IMR-90 (cell line): ENCODE data around the gene LCN10. TPM values are rescaled to one million over a fixed set of nuclear protein-coding genes. Genes with fewer than 3 reads are reported as not detected.

ENCODE experiments used
- microRNA-seq, 2 experiments: library from miRNA; stranded (forward) in 1 of 2; unstranded in 1 of 2; fragments of 10-50 nt in 1 of 2; fragments of <30 nt in 1 of 2; gene quantifications in 1 of 2; microRNA quantifications in 1 of 2; one replicate each; pipeline versions ENCODE3 to v1.1.0; 2013 to 2020; ENCODE audit not compliant: insufficient read depth in 1 of 2, insufficient read length in 1 of 2, unreplicated experiment in 1 of 2
- polyA plus RNA-seq, 3 experiments: library from polyadenylated mRNA; depleted of rRNA; stranded (reverse); fragments of >200 nt; gene quantifications; 2 replicates each; pipeline ENCODE4 v1.2.3, GENCODE V29; 2012; ENCODE audit warnings: low replicate concordance in 1 of 3
- small RNA-seq, 5 experiments: library from RNA; depleted of rRNA; stranded (forward); fragments of <200 nt; gene quantifications; one replicate each; pipeline ENCODE3, GENCODE V24; 2012
- total RNA-seq: library from RNA; depleted of rRNA; stranded (reverse); fragments of >200 nt; gene quantifications from 2 replicates; pipeline ENCODE4 v1.2.3, GENCODE V29; 2012; rRNA removed

LCN10 gene
- total and polyA plus RNA-seq, 2 of the 4 experiments (the other 2 are of a cell fraction) = not detected

Small RNA genes lying within 50 kb of the gene (microRNA-seq; reads per million reads assigned to microRNA genes)
- gene ATP6V1G1P3 (ENCODE audit: insufficient read depth, insufficient read length) (not detected), gene MIR6722 (ENCODE audit: insufficient read depth in 1 of 2, insufficient read length in 1 of 2, unreplicated experiment in 1 of 2) (0 reads per million in 2 experiments)

Small RNA genes lying within 50 kb of the gene (small RNA-seq; reads per million reads assigned to genes)
- gene ATP6V1G1P3 (0 reads per million in 5 experiments), gene MIR6722 (0 reads per million in 5 experiments)

Other genes starting within 250 kb of the LCN10 start
- gene NOTCH1, start 196.9 kb downstream of the LCN10 start, total RNA-seq = 1.8 and 2.5 TPM in 2 replicates
- 6.0 and 6.9 TPM in 2 replicates for gene NOTCH1, start 196.9 kb downstream of the LCN10 start, polyA plus RNA-seq (2012; rRNA removed)
- gene EGFL7, start 80.0 kb downstream of the LCN10 start, total RNA-seq = 1.4 and 2.2 TPM in 2 replicates
- 10.4 and 16.4 TPM in 2 replicates for gene EGFL7, start 80.0 kb downstream of the LCN10 start, polyA plus RNA-seq (2012; rRNA removed)
- gene AGPAT2, start 55.5 kb downstream of the LCN10 start, total RNA-seq = 16.1 and 18.9 TPM in 2 replicates
- gene AGPAT2, start 55.5 kb downstream of the LCN10 start, polyA plus RNA-seq (2012; rRNA removed) = 37.2 and 39.5 TPM in 2 replicates
- gene DIPK1B, start 30.4 kb downstream of the LCN10 start, total RNA-seq = 3.1 and 3.4 TPM in 2 replicates
- gene DIPK1B, start 30.4 kb downstream of the LCN10 start, polyA plus RNA-seq (2012; rRNA removed) = 7.1 and 8.5 TPM in 2 replicates
- gene LCN6, start 5.6 kb upstream of the LCN10 start, total RNA-seq = not detected in 2 replicates
- not detected in 2 replicates for gene LCN6, start 5.6 kb upstream of the LCN10 start, polyA plus RNA-seq (2012; rRNA removed)
- gene LCN8, start 15.3 kb upstream of the LCN10 start, total RNA-seq = not detected in 2 replicates
- not detected in 2 replicates for gene LCN8, start 15.3 kb upstream of the LCN10 start, polyA plus RNA-seq (2012; rRNA removed)
- not detected in 2 replicates for gene LCN15, start 21.6 kb upstream of the LCN10 start, total RNA-seq
- not detected in 2 replicates for gene LCN15, start 21.6 kb upstream of the LCN10 start, polyA plus RNA-seq (2012; rRNA removed)
- 37.2 and 39.1 TPM in 2 replicates for gene TMEM141, start 48.4 kb upstream of the LCN10 start, total RNA-seq
- gene TMEM141, start 48.4 kb upstream of the LCN10 start, polyA plus RNA-seq (2012; rRNA removed) = 72.6 and 77.8 TPM in 2 replicates
- under 0.01 TPM in 1 of 2 replicates, not detected in the other for gene CCDC183, start 53.4 kb upstream of the LCN10 start, total RNA-seq
- 0.29 and 0.44 TPM in 2 replicates for gene CCDC183, start 53.4 kb upstream of the LCN10 start, polyA plus RNA-seq (2012; rRNA removed)
- 43.9 and 47.5 TPM in 2 replicates for gene RABL6, start 65.0 kb upstream of the LCN10 start, total RNA-seq
- 37.1 and 40.4 TPM in 2 replicates for gene RABL6, start 65.0 kb upstream of the LCN10 start, polyA plus RNA-seq (2012; rRNA removed)
- 0.18 and 0.28 TPM in 2 replicates for gene AJM1, start 99.5 kb upstream of the LCN10 start, total RNA-seq
- gene AJM1, start 99.5 kb upstream of the LCN10 start, polyA plus RNA-seq (2012; rRNA removed) = 1.5 and 1.9 TPM in 2 replicates
- gene PHPT1, start 106.5 kb upstream of the LCN10 start, total RNA-seq = 70.3 and 79.8 TPM in 2 replicates
- gene PHPT1, start 106.5 kb upstream of the LCN10 start, polyA plus RNA-seq (2012; rRNA removed) = 214 and 338 TPM in 2 replicates
- 0.18 and 0.28 TPM in 2 replicates for gene MAMDC4, start 109.4 kb upstream of the LCN10 start, total RNA-seq
- gene MAMDC4, start 109.4 kb upstream of the LCN10 start, polyA plus RNA-seq (2012; rRNA removed) = 3.5 and 5.0 TPM in 2 replicates
- 279 and 538 TPM in 2 replicates for gene EDF1, start 123.4 kb upstream of the LCN10 start, total RNA-seq
- gene EDF1, start 123.4 kb upstream of the LCN10 start, polyA plus RNA-seq (2012; rRNA removed) = 701 and 703 TPM in 2 replicates
- gene TRAF2, start 143.6 kb upstream of the LCN10 start, total RNA-seq = 5.8 and 6.6 TPM in 2 replicates
- 12.0 and 12.9 TPM in 2 replicates for gene TRAF2, start 143.6 kb upstream of the LCN10 start, polyA plus RNA-seq (2012; rRNA removed)
- gene FBXW5, start 201.8 kb upstream of the LCN10 start, total RNA-seq = 65.1 and 72.2 TPM in 2 replicates
- gene FBXW5, start 201.8 kb upstream of the LCN10 start, polyA plus RNA-seq (2012; rRNA removed) = 80.2 and 95.4 TPM in 2 replicates
- not detected in 2 replicates for gene C8G, start 202.3 kb upstream of the LCN10 start, total RNA-seq
- gene C8G, start 202.3 kb upstream of the LCN10 start, polyA plus RNA-seq (2012; rRNA removed) = 0.37 and 0.80 TPM in 2 replicates
- not detected in 2 replicates for gene LCN12, start 209.3 kb upstream of the LCN10 start, total RNA-seq
- 0.12 TPM in 1 of 2 replicates, not detected in the other for gene LCN12, start 209.3 kb upstream of the LCN10 start, polyA plus RNA-seq (2012; rRNA removed)
- not detected in 2 replicates for gene PTGDS, start 234.6 kb upstream of the LCN10 start, total RNA-seq
- gene PTGDS, start 234.6 kb upstream of the LCN10 start, polyA plus RNA-seq (2012; rRNA removed) = 0.87 and 1.2 TPM in 2 replicates
- gene LCNL1, start 240.1 kb upstream of the LCN10 start, total RNA-seq = not detected in 2 replicates
- gene LCNL1, start 240.1 kb upstream of the LCN10 start, polyA plus RNA-seq (2012; rRNA removed) = 0.13 and 0.15 TPM in 2 replicates
- gene PAXX, start 249.5 kb upstream of the LCN10 start, total RNA-seq = 4.4 and 5.7 TPM in 2 replicates
- gene PAXX, start 249.5 kb upstream of the LCN10 start, polyA plus RNA-seq (2012; rRNA removed) = 24.6 and 30.2 TPM in 2 replicates